ENCODE measurements around the gene PC.

The PC gene

DNA sequence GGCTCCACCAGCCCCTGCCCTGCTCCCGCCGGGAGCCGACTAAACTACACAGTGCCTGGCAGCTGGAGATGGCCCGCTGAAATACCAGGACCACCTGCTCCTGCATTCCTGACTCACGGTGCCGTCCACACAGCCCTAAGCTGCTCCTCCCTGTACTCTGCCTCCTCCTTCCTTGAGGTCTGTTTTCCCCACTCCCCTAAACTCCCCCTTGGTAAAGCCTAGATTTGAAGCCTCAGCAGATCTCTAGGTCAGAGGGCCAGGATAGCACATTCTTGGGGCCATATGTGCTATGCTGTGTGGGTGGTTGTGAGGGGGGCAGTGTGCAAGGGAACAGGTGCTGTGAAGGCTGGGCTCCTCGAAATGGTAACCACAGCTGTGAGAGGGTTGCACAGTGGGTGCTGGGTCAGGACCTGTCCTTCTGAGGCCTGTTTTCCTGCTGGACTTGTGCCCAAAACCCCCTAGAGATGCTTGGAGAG lies 91.6 kb downstream of the PC start:
- peak overlapping the region; percentile 46 for H3K9ac ChIP-seq (ENCODE audit: insufficient read length, low read depth)
- peaks cover 18% of the 10 kb centered on the region for H3K4me1 ChIP-seq (ENCODE audit: insufficient read depth, insufficient read length)
- no peak for DNase-seq (ENCODE audit: low read depth, low spot score)
- no peaks in the 10 kb centered on the region for H3K27me3 ChIP-seq (ENCODE audit: insufficient read depth, insufficient read length)
- H3K36me3 ChIP-seq (ENCODE audit: insufficient read depth, insufficient read length, low read length): peaks cover 44% of the 10 kb centered on the region
- TF ChIP-seq SUZ12 (IDR thresholded peaks at IDR 0.05; ENCODE audit: extremely low read depth, insufficient read depth, insufficient read length) (no peak), YY1 (IDR thresholded peaks at IDR 0.05; ENCODE audit: insufficient read depth, insufficient read length) (no peak), ZNF274 (IDR thresholded peaks at IDR 0.05; ENCODE audit: low read depth, low read length) (no peak)
- H3K4me3 ChIP-seq (ENCODE audit: insufficient read length, low read depth): no peak overlapping the region
- no peaks in the 10 kb centered on the region for H3K9me3 ChIP-seq (ENCODE audit: insufficient read depth, low read length)

DNA sequence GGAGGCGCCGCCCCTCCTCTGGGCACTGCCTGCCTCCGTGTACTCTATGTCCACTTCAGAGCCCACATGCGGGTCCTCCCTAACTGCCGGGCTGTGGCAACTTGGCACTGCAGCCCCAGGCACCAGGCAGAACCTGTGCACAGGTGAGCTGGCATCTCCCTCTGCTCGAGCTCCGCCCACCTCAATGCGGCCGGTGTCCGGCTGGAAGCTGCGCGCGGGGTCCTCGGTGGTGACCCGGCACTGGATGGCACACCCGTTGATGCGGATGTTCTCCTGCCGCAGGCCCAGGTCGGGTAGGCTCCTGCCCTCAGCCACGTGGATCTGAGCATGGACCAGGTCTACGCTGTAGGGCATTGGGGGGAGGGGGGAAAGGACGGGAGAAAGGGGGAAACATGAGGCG lies 92.2 kb downstream of the PC start:
- TF ChIP-seq SUZ12 (IDR thresholded peaks at IDR 0.05; ENCODE audit: extremely low read depth, insufficient read depth, insufficient read length) (no peak), YY1 (IDR thresholded peaks at IDR 0.05; ENCODE audit: insufficient read depth, insufficient read length) (no peak)
- Histone ChIP-seq H3K4me1 (ENCODE audit: insufficient read depth, insufficient read length) (peaks cover 18% of the 10 kb centered on the region), H3K4me3 (ENCODE audit: insufficient read length, low read depth) (no peak overlapping the region), H3K27me3 (ENCODE audit: insufficient read depth, insufficient read length) (no peaks in the 10 kb centered on the region), H3K9ac (ENCODE audit: insufficient read length, low read depth) (no peak overlapping the region), H3K36me3 (ENCODE audit: insufficient read depth, insufficient read length, low read length) (peaks cover 42% of the 10 kb centered on the region), H3K9me3 (ENCODE audit: insufficient read depth, low read length) (no peaks in the 10 kb centered on the region)
- no peak for DNase-seq (ENCODE audit: low read depth, low spot score)

DNA sequence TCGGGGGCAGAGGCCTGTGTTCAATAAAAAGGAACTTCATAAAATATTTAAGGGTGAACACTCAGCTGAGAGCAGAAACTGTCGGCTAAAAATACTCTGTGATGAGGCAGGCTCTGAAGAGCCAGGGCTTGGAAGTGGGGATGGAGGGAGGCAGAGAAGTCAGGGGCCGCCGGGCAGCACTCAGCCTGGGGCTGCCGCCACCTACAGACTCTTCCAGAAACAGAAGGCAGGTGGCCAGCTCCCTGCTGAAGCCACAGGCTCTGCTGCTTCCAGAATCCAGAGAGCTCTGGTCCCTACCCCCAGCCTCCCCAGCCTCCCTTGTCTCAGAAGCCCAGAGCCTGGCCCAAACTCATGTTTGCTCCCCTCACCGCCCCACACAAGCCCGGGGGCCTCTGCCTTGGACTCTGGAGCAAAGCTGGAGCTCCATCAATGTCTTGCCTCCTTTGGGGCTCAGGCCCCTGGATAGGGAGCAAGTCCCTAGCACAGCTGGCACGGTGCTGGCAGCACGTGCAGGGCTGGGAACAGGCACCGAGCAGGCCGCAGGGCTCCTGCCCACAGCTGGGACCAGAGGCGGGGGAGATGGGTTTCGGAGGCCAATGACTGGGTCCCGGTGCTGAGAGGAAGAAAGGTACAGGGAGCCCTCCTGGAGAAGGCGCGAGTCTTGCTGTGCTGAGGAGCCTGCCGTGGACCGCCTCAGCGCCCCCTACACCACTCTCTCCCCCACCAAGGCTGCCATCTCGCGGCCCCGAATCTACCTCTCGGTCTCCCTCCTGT lies 93.1 kb downstream of the PC start:
- H3K36me3 ChIP-seq (ENCODE audit: insufficient read depth, insufficient read length, low read length): peaks cover 42% of the 10 kb centered on the region
- no peak for TF ChIP-seq YY1 (IDR thresholded peaks at IDR 0.05; ENCODE audit: insufficient read depth, insufficient read length)
- no peak for DNase-seq (ENCODE audit: low read depth, low spot score)

DNA sequence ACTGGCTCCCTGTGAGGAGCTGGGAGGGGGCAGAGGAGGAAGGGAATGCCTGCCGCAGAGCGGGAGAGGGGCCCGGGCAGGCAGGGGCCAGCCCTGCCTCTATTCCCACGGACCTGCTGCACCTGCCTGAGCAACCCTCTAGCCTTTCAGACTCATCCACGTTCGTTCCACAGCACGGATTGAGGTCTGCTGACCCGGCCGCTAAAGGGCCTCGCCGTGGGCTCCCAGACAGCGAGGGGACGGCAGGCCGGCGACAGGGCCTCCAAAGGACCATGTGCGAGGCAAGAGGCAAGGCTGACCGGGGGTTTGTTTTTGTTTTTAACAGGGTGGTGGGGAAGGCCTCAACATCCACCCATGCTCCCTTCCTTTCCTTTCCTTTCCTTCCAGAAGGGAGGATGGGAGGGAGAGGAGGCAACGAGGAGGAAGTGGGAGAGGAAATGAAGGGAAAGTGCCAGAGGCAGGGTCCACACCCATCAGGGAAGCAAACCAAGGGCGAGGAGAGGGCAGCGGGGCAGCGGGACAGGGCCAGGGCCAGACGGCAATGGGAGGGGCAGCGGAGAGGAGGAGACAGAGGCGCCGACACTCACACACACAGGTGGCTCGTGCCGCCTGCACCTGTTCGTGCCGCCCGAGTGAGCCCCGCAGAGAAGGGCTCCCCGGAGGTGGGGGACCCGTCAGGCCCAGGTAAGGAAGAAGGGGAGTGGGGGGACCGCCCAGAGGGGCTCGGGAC lies 93.8 kb downstream of the PC start:
- peaks cover 24% of the 10 kb centered on the region for H3K4me1 ChIP-seq (ENCODE audit: insufficient read depth, insufficient read length)
- H3K36me3 ChIP-seq (ENCODE audit: insufficient read depth, insufficient read length, low read length): peaks cover 46% of the 10 kb centered on the region
- TF ChIP-seq ZNF274 (IDR thresholded peaks at IDR 0.05; ENCODE audit: low read depth, low read length) (no peak), SUZ12 (IDR thresholded peaks at IDR 0.05; ENCODE audit: extremely low read depth, insufficient read depth, insufficient read length) (no peak), YY1 (IDR thresholded peaks at IDR 0.05; ENCODE audit: insufficient read depth, insufficient read length) (no peak)
- no peak for DNase-seq (ENCODE audit: low read depth, low spot score)
- no peaks in the 10 kb centered on the region for H3K27me3 ChIP-seq (ENCODE audit: insufficient read depth, insufficient read length)
- no peak overlapping the region for H3K9ac ChIP-seq (ENCODE audit: insufficient read length, low read depth)
- H3K9me3 ChIP-seq (ENCODE audit: insufficient read depth, low read length): no peaks in the 10 kb centered on the region
- no peak overlapping the region for H3K4me3 ChIP-seq (ENCODE audit: insufficient read length, low read depth)

More for the DNA sequence above, 93.1 kb downstream of the PC start:
- no peak overlapping the region for H3K4me3 ChIP-seq (ENCODE audit: insufficient read length, low read depth)
- H3K27me3 ChIP-seq (ENCODE audit: insufficient read depth, insufficient read length): no peaks in the 10 kb centered on the region
- peak overlapping the region; percentile 34 for H3K9ac ChIP-seq (ENCODE audit: insufficient read length, low read depth)
- H3K4me1 ChIP-seq (ENCODE audit: insufficient read depth, insufficient read length): peaks cover 21% of the 10 kb centered on the region
- H3K9me3 ChIP-seq (ENCODE audit: insufficient read depth, low read length): no peaks in the 10 kb centered on the region

DNA sequence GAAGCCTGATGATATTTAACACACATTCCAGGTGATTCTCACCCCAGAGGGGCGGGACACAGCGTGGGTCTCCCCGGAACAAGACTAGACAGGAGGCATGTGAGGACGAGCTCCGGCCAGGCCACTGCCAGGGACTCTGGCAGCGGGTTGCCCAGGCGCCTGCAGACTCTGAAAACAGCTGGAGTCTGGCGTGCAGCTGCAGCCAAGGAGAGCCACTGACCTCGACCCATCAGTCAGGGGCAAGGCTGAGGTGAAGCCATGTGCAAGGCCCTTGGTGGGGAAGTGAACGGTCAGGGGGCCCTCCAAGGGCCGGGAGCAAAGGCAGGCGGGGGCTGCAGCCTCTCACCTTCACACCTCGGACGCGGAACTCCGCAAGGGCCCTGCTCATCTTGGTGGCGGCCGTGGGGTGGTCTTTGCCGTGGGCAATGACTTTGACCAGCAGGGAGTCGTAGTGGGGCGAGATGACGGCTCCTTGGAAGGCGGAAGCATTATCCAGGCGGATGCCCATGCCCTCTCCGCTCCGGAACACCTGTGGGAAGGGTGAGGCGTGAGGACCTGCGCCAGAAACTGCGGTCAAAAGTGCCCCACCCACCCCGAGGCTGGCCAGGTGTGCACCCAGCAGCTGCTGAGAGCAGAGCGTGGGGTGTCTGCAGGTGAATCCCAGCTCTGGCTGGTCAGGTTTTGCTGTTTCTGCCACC lies 94.6 kb downstream of the PC start:
- H3K4me1 ChIP-seq (ENCODE audit: insufficient read depth, insufficient read length): peaks cover 21% of the 10 kb centered on the region
- no peak overlapping the region for H3K4me3 ChIP-seq (ENCODE audit: insufficient read length, low read depth)
- H3K36me3 ChIP-seq (ENCODE audit: insufficient read depth, insufficient read length, low read length): peaks cover 53% of the 10 kb centered on the region
- no peaks in the 10 kb centered on the region for H3K9me3 ChIP-seq (ENCODE audit: insufficient read depth, low read length)
- TF ChIP-seq YY1 (IDR thresholded peaks at IDR 0.05; ENCODE audit: insufficient read depth, insufficient read length): no peak
- no peak for TF ChIP-seq SUZ12 (IDR thresholded peaks at IDR 0.05; ENCODE audit: extremely low read depth, insufficient read depth, insufficient read length)
- DNase-seq (ENCODE audit: low read depth, low spot score): no peak
- no peaks in the 10 kb centered on the region for H3K27me3 ChIP-seq (ENCODE audit: insufficient read depth, insufficient read length)
- no peak overlapping the region for H3K9ac ChIP-seq (ENCODE audit: insufficient read length, low read depth)

DNA sequence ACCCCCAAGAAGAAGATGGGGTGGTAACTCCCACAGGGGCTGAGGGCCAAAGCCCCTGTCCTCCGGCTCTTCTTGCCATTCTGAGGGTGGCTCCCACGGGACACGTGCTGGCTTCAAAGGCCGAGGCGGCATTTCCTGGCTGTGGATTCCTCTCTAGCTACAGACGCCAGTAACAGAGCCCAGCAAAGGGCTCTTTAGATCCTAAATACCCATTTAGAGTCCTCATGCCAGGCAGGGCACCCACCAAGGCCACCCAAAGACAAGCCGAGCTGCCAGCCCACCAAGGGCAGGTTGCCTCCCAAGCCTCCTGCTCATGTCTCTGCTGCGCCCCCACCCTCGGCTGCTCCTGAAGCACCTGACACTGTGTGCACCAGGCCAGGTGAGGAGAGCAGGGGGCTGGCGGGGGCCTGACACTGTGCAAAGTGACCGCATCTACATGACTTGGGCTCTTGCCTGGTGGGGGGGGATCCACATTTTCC lies 95.6 kb downstream of the PC start:
- Histone ChIP-seq H3K4me1 (ENCODE audit: insufficient read depth, insufficient read length) (peaks cover 23% of the 10 kb centered on the region), H3K27me3 (ENCODE audit: insufficient read depth, insufficient read length) (no peaks in the 10 kb centered on the region), H3K36me3 (ENCODE audit: insufficient read depth, insufficient read length, low read length) (peaks cover 63% of the 10 kb centered on the region), H3K9ac (ENCODE audit: insufficient read length, low read depth) (no peak overlapping the region), H3K4me3 (ENCODE audit: insufficient read length, low read depth) (no peak overlapping the region), H3K9me3 (ENCODE audit: insufficient read depth, low read length) (no peaks in the 10 kb centered on the region)
- TF ChIP-seq YY1 (IDR thresholded peaks at IDR 0.05; ENCODE audit: insufficient read depth, insufficient read length): no peak
- TF ChIP-seq SUZ12 (IDR thresholded peaks at IDR 0.05; ENCODE audit: extremely low read depth, insufficient read depth, insufficient read length): no peak
- no peak for TF ChIP-seq ZNF274 (IDR thresholded peaks at IDR 0.05; ENCODE audit: low read depth, low read length)
- no peak for DNase-seq (ENCODE audit: low read depth, low spot score)
